HG02571 (cell line): ENCODE results near the gene PPP1R3C.

Experiments
- ATAC-seq: cut with Tn5 transposase; IDR thresholded peaks from one replicate; pipeline ENCODE4 v1.9.1; 2021; ENCODE audit warnings: mild to moderate bottlenecking, moderate library complexity; ENCODE audit not compliant: unreplicated experiment

The PPP1R3C gene

DNA sequence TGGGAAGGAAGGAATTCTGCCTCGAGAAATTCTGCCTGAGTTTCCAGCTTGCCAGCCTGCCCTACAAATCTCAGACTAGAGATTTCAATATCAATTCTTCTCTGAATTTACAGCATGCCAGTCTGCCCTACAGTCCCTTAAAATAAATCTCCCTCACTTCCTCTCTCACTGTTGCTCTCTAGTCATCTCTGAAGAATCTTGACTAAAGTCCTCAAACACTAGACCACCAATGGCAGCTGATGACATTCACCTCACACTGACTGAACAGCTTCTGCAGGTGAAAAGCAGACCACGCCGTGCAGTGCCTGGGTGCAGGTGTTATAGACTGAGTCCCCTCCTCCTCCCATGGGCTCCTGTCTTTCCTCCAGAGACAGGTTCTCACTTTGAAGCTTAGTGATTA is 30.4 kb downstream of the PPP1R3C start:
- ATAC-seq, result no peak

DNA sequence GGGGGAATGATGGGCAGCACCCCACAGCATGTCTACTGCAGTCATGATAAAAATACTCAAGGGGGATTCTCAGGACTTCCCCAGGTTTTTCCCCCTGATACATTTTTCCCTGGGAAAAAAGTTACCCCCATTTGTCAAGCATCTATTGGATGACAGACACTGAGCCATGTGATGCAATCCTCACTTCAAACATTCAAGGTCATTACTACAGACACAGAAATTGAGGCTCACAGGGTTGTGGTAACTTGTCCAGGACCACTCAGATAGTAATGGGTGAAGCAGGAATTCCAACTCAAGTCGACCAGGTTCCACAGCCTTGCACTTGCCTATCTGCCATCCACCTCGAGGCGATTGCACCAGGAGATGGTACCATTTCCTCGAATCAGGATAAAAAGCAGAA is 31.7 kb downstream of the PPP1R3C start:
- ATAC-seq, result no peak

DNA sequence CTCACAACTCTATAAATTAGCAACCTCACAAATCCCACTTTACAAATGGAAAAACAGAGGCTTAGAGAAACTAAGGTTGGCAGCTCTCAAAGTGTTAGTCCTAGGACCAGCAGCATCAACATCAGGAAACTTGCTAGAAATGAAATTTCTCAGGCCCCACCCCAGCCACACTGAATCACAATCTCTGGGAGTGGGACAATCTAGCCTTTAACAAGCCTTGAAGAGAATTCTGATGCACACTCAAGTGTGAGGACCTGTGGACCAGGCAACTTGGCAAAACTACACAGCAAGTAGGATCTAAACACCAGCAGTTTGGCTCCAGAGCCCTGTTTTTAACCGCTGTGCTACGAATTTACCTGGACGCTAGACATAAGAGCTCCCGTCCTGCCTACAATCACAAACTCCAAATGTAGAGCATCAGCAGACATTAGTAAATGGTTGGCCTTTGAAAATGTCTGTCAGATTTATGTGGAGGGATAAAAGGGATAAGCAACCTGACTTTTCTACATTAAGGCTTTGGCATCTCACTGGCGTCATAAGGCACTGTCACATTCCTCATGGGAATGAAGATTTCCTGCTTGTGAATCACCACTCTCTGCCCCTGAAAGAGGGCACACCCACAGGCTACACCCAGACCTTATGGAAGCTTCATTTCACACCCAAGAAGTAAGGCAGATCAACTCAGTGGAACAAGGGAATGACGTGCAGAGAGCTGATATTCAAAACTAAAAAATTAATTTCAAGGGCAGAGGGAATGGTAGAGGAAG is 34.5 kb downstream of the PPP1R3C start:
- no peak for ATAC-seq

DNA sequence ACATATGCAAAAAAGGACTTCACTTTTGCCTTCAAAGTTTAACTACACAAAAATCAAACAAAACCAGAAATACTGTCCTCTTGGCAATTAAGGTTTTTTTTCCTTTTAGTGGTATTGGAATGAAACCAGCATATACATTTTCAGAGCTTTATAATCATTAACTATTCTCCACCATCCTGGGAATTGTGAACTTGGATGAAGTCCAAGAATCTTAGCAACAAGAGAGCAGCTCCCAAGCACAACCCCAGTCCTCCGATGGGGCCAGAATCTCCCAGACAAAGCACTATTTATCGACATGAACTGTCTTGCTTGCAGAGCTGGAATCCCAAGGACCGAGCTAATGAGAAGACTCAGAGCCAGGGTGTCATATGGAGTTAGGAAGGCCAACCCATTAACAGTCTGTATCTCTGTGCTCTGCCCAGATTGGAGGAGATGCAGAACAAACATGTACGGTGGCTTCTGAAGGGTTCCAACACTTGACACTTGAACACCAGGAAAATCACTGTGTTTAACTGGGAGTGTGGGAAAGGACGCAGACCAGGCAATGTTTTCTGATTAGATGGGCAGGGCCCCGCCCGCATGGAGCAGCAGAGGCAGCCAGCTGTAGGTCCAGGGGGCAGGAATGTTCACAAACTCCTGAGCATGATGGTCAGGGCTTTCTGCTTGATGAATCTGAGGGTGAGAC is 35.5 kb downstream of the PPP1R3C start:
- ATAC-seq, result no peak

DNA sequence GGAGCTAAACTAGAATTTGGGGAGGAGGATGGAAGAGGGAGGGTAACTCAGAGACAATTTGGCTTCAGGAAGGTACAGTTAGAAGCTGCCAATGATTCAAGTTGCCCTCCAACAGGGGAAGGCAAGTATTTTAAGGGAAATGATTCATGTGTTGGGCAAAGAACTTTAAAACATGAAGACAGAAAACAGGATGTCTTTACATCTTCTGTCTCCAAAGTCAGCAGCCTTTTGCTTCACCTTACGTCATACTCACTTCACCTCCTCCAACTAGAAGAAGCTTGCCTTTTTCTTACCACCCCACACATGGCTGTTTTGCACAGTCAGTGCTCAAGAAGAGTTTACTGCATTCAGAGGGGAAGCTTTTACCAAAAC is 36.1 kb downstream of the PPP1R3C start:
- ATAC-seq, result no peak

DNA sequence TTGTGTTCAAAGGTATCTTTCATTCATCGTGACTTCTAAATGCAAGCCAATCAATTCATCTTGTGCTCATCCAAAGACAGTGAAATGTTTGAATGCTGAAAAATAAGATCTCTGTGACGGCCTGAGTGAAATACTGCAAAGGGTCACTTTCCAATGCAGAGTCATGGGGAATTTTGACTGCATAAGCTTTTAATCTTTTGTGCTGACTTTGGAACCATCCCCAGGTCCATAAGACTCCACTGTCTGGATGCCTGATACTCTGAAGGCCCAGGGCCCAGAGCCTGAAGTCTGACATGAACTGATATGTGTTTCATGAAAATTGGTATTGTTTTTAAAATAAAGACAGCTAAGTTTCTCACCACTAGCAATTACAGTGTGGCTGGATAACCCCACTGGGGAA is 39.0 kb downstream of the PPP1R3C start:
- ATAC-seq, result no peak

DNA sequence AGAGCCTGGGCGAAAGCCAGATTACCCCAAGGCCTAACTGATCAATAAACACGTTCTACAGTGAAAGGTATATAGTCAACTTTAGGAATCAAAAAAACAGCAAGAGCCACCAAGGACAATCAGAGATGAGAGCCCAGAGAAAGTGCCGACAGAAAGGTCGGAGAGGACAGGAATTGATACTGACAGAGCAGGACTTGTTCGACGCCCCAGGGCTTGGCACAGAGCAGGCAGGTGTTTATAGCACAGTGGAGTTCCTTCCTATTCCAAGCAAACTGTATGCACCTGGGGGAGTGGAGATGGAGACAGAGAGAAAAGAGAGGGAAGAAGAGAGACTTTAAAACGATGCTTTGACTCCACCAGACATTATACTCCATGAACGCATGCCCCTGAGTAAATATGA is 39.5 kb downstream of the PPP1R3C start:
- ATAC-seq, result no peak

DNA sequence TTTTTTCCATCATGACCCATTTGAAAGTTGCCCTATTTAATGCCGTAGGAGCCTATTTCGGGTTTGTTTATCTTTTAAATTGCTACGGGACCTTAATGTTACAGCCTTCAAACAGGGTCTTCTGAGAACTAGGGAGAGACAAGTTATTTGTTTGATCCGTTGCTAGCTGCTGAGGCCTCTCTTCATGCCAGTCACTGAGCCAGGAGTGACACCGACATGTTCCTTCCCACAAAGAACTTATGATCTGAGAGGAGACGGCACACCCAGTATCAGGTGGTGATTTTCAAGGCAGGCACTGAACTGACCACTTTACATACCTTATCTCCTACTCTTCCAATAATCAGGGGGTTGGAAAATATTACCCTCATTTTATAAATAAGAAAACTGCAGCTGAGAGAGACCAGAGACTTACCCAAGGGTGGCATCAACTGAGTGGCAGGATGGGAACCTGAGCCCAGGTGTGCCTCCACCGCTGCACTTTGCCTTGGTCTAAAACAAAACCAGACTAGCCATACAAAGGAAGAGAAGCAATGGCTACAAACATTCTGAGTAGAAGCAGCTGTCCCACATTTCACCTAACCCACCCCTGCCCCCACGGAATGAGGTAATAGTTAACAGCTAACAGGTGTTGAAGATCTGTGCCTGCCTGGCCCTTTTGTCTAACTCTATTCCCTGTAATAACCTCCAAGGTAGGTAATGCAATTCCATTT is 40.5 kb downstream of the PPP1R3C start:
- ATAC-seq, result no peak

DNA sequence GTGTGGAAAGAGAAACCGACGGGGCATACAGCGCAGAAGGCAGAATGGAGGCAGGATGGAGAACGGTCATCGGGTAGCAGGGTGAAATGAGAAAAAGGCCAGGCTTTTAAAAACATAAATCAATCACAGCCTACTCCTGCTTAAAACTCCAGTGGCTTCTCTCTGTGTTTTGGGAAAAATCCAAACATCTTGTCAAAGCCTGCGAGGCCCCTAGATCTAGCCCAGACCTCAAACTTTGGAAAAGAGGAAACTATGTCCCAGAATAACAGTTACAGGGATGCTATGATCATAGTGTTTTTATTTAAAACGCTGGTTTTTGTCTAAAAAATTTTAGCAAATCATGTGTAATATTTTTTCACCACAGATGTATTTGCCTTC is 41.1 kb downstream of the PPP1R3C start:
- no peak for ATAC-seq

DNA sequence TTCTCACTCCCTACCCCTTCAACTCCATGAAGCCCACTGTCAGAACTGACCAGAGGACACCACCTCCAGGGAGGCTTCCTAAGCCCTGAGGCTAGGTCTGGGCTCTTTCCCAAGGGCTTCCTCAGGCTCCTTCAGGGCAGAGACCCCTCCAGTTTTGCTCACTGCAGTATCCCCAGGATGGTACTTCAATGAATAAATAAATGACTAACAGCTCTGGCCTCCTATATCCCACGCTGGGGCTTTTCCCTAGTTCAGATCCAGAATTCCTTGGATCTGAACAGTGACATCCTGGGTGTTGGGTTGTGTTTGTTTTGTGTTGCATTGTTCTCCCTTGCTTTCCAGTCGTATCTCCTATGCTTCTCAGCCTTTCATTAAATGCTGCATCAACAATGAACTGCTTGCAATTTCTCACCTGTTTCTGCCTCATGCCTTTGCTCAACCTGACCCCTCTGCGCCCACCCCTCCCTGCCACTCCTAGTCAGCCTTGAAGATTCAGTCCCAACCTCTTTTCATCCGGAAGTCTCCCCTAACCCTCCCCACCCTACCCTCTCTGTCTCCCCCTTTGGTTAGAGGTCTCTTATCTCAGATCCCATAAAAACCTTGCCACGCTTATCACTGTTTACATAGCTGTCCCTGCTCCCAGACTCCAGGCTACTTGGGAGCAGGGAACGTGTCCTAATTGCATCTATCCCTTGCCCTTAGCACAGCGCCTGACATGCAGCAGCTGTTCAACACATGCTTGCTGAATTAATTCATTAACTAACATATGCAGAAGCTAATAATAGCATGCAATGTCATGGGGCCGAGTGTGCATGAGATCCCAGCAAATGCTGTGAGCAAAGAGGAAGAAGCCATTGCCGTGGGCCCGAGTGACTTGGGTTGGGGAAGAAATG is 41.7 kb downstream of the PPP1R3C start:
- ATAC-seq, result no peak

DNA sequence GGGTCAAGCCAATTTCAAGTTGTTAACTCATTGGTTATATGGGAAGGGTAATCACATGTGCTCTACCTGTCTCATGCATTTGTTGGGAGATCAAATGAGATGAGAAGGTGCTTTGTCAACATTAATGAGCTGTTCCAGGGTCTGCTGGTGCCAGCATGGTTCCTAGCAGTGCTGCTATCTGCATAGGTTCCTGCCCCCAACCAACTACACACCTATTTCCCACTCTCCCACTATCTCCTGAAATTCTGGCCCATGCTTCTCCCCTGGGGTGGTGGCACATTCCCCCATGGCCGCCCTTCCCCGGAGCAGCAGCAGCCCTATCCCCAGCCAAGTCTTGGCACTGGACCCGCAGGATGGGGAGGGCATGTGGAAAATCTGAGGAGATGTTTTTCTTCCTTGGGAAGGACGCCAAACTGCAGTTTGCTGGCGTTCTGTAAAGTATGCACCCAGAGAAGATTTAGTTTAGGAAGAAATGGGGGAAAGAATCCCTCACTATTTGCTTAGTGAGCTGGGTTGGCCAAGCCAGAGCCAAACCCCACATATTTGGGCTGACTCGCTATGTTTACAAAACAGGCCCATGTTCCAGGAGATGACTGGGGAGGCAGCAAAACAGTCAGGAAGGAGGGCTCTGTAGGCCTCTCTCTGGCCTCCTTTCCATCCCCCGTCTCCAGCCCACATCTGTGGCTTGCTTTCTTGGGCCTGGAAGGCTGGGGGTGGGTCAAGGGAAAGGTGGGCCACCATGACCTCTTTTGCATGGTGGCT is 42.5 kb downstream of the PPP1R3C start:
- ATAC-seq, result no peak

DNA sequence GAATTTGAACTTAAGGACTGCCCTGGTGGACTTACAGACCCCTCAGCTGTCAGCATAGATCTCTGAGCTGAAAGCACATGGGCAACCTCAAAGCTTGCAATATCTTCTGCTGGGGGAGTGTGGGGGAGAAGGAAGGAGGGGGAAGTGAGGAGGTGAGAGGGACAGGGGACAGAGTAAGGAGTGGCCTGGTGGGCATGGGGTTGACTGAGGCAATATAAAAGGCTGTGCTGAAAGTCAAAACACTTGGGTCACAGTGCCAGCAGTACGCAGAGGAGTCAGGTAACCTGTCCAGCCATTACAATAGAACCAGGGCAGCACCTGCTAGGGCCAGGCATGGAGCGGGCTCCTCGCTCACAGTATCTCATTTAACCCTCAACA is 43.2 kb downstream of the PPP1R3C start:
- no peak for ATAC-seq

DNA sequence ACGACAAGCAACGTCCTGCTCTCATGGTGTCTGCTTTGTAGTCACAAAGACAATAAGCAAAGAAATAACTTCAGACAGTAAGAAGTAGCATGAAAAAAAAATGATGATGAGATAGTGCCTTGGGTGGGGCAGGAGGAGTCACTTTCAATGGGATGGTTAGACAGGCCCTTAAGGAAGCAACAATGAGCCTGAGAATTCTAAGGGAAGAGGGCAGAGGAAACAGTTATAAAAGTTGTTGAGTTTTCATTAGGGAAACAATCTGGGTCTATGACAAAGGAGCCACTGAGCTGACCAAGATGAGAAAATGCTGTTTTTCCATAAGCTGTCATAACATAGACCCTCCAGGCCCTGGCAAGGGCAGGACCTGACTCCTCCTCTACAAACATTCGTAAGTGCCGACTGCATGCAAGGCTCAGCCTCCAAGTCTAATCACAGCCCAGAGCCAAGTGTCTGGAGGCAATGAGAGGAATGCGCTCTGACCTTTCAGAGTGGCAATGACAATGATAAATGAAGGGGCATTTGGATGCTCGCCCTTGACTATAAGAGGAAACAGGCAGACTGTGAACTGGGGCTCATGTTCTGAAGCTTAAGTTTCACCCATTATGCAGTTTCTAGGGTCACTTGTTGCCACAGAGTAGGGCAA is 43.7 kb downstream of the PPP1R3C start:
- no peak for ATAC-seq

DNA sequence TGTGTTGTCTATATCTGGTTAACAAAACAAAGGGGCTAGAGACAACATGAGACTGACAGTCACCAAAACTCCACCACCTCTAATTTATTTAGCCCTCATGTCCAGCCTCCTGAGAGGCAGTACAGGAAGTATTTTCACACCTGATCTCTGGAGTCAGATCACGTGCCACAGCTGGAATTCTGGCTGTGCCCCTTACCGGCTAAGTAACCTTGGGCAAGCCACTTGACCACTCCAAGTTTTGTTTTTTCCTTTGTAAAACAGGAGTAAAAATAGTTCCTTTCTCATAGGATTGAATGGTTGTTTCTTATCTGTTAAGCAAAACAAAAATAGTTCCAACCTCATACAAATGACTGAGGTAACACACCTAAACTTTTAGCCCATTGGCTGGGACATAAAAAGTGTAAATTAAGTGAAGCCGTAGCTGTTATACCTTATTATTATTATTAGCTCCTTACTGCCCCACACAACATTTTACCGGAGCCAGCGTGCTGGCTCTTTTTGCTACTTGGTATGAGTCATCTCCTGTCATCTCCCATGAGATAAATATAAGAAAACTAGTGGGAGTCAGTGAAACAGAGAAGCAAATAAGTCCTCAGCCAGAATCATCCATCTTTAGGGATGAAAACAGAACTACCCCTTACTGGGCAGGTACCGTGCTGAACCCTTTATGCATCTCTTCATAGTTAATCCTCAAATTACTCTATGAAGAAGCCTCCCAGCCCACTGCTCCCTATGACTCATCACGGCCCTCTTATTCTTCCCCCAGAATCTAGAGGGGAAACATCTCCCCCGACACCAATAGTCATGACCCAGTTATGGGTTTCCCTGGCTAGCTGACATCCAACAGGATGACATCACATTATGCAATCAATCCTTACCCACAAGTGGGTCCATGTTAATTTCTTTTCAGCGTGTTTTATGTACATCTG is 44.9 kb downstream of the PPP1R3C start:
- ATAC-seq, result no peak

DNA sequence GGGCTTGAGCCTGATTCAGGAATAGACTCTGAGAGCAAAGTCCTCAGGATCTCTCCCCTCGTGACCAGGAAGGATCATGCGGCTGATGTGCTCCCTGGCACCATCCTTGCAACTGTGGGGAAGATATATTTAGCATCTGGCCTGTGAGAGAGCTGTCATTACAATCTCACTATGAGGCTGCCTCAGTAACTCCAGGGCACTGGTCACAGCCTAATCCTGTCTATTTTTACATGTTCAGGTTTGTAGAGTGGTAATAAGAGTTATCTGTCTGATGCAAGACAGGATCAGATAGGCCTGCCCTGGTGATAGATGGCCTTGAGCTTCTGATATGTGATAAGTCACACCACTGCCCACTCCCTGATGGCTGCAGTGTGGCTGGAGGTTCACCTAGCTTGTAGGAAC is 50.7 kb downstream of the PPP1R3C start:
- no peak for ATAC-seq

DNA sequence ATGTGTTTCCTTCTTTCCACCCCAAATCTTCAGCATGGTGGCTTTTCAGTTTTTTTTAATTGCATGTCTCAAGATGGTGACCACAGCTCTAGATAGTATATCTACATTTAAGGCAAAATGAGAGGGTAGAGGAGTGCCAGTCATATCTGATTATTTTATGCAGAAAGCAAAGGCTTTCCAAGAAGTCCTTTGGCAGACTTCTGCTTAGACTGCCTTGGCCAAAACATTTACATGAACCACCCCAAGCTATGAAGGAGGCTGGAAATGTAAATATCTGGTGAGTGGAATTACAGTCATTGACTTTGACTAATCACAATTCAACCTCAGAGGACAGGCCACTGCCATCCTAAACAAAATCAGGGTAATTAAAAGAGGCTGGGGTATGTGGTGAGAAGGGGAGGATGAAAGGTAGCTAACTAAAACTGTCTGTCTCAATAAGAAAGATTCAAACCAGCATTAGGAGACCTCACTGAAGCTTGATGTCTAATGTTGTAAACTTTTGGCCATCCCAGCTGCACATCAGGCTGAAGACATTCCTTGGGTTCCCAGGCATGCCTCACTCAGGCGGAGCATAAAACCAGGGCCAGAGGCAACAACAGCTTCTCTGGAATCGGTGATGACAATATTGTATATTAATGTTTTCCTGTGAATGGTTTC is 53.4 kb downstream of the PPP1R3C start:
- no peak for ATAC-seq
